SK-N-SH treated with all-trans-retinoic acid at 6 μM for 48 hours (cell line): ENCODE data around the gene TGFA.

Experiments
- ATAC-seq: fragments of 200-7000 bp; cut with Tn5 transposase; 3 replicates; pipeline ENCODE4 v1.9.1; 2020; ENCODE audit warnings: mild to moderate bottlenecking, moderate library complexity
- BACH2 ChIP-seq: fragments of 250-450 bp; sonication (Bioruptor Pico); IDR thresholded peaks from 2 replicates; pipeline ENCODE4 v1.9.0; 2021; ENCODE audit warnings: mild to moderate bottlenecking, borderline replicate concordance
- CSDC2 ChIP-seq: fragments of 250-450 bp; sonication (Bioruptor Pico); IDR thresholded peaks from 2 replicates; pipeline ENCODE4 v1.5.0; 2020; ENCODE audit warnings: mild to moderate bottlenecking, moderate library complexity
- ESRRG ChIP-seq: fragments of 250-450 bp; sonication (Bioruptor Pico); IDR thresholded peaks from 2 replicates; pipeline ENCODE4 v1.6.1; 2021; ENCODE audit warnings: mild to moderate bottlenecking
- ISL1 ChIP-seq: fragments of 250-450 bp; sonication (Bioruptor Pico); IDR thresholded peaks from 2 replicates; pipeline ENCODE4 v2.1.2; 2022; ENCODE audit warnings: mild to moderate bottlenecking, moderate library complexity
- OSR1 ChIP-seq: fragments of 250-450 bp; sonication (Bioruptor Pico); IDR thresholded peaks from 2 replicates; pipeline ENCODE4 v1.8.0; 2022; ENCODE audit warnings: moderate library complexity, mild to moderate bottlenecking, inconsistent platforms
- PATZ1 ChIP-seq: fragments of 250-450 bp; sonication (Bioruptor Pico); IDR thresholded peaks from 2 replicates; pipeline ENCODE4 v1.8.0; 2020; ENCODE audit warnings: mild to moderate bottlenecking, moderate library complexity, borderline replicate concordance
- RARB ChIP-seq: fragments of 250-450 bp; sonication (Bioruptor Pico); IDR thresholded peaks from 2 replicates; pipeline ENCODE4 v1.8.0; 2021; ENCODE audit warnings: mild to moderate bottlenecking, moderate library complexity
- SNAI2 ChIP-seq: fragments of 250-450 bp; sonication (Bioruptor Pico); IDR thresholded peaks from 2 replicates; pipeline ENCODE4 v1.5.0; 2020; ENCODE audit warnings: mild to moderate bottlenecking, moderate library complexity
- TCF4 ChIP-seq: fragments of 250-450 bp; sonication (Bioruptor Pico); IDR thresholded peaks from 2 replicates; pipeline ENCODE4 v1.8.0; 2021; ENCODE audit warnings: mild to moderate bottlenecking, moderate library complexity, borderline replicate concordance
- TOX ChIP-seq: fragments of 250-450 bp; sonication (Bioruptor Pico); IDR thresholded peaks from 2 replicates; pipeline ENCODE4 v1.8.0; 2021; ENCODE audit warnings: mild to moderate bottlenecking, moderate library complexity, borderline replicate concordance
- ZC3H10 ChIP-seq: fragments of 250-450 bp; sonication (Bioruptor Pico); IDR thresholded peaks from 2 replicates; pipeline ENCODE4 v1.5.1; 2021; ENCODE audit warnings: mild to moderate bottlenecking, moderate library complexity
- ZFP3 ChIP-seq: fragments of 250-450 bp; sonication (Bioruptor Pico); IDR thresholded peaks from 2 replicates; pipeline ENCODE4 v1.5.0; 2020; ENCODE audit warnings: mild to moderate bottlenecking, moderate library complexity
- ZNF565 ChIP-seq: fragments of 450-650 bp; formaldehyde crosslinking; conservative IDR thresholded peaks from 2 replicates; pipeline ENCODE4 v1.5.0; 2020; ENCODE audit warnings: low read depth, mild to moderate bottlenecking, moderate library complexity
- ZNF70 ChIP-seq: fragments of 450-650 bp; formaldehyde crosslinking; IDR thresholded peaks from 2 replicates; pipeline ENCODE4 v1.5.0; 2020; ENCODE audit warnings: mild to moderate bottlenecking, moderate library complexity
- ZNF8 ChIP-seq: fragments of 450-650 bp; formaldehyde crosslinking; IDR thresholded peaks from 2 replicates; pipeline ENCODE4 v1.5.0; 2020; ENCODE audit warnings: mild to moderate bottlenecking, moderate library complexity
- TF ChIP-seq, protein P1 (sequence below): fragments of 250-450 bp; sonication (Bioruptor Pico); IDR thresholded peaks from 2 replicates; pipeline ENCODE4 v1.5.0; 2020; ENCODE audit warnings: mild to moderate bottlenecking, moderate library complexity
- TF ChIP-seq, protein P2 (sequence below): fragments of 250-450 bp; sonication (Bioruptor Pico); IDR thresholded peaks from 2 replicates; pipeline ENCODE4 v1.5.1; 2021; ENCODE audit warnings: mild to moderate bottlenecking, moderate library complexity
- TF ChIP-seq, protein P3 (sequence below): fragments of 250-450 bp; sonication (Bioruptor Pico); IDR thresholded peaks from 2 replicates; pipeline ENCODE4 v1.5.1; 2020; ENCODE audit warnings: low read depth, mild to moderate bottlenecking, moderate library complexity

Gene TGFA

DNA sequence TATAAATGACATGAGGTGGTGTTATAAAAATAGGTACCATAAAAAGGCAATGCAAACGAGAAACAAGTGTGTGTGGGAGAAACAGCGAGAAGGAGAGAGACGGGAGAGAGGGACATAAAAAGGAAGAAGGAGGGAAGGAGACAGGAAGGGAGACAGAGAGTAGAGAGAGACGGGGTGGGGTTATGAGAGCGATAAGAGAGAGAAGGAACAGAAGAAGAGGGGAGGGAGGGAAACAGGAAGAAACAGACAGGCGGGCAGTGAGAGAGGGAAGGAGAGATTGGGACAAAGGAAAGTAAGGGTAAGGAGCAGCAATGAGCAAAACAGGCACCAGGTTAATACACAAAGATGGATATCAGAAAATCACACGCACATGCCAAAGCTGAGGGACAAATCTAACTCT is 83.7 kb downstream of the TGFA start (continued):
- TF ChIP-seq, protein P1, sequence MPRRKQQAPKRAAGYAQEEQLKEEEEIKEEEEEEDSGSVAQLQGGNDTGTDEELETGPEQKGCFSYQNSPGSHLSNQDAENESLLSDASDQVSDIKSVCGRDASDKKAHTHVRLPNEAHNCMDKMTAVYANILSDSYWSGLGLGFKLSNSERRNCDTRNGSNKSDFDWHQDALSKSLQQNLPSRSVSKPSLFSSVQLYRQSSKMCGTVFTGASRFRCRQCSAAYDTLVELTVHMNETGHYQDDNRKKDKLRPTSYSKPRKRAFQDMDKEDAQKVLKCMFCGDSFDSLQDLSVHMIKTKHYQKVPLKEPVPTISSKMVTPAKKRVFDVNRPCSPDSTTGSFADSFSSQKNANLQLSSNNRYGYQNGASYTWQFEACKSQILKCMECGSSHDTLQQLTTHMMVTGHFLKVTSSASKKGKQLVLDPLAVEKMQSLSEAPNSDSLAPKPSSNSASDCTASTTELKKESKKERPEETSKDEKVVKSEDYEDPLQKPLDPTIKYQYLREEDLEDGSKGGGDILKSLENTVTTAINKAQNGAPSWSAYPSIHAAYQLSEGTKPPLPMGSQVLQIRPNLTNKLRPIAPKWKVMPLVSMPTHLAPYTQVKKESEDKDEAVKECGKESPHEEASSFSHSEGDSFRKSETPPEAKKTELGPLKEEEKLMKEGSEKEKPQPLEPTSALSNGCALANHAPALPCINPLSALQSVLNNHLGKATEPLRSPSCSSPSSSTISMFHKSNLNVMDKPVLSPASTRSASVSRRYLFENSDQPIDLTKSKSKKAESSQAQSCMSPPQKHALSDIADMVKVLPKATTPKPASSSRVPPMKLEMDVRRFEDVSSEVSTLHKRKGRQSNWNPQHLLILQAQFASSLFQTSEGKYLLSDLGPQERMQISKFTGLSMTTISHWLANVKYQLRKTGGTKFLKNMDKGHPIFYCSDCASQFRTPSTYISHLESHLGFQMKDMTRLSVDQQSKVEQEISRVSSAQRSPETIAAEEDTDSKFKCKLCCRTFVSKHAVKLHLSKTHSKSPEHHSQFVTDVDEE (CRISPR knock-in tag), result no peak
- TF ChIP-seq TOX (no peak), RARB (no peak), BACH2 (CRISPR knock-in tag) (no peak), SNAI2 (CRISPR knock-in tag) (no peak), ZC3H10 (CRISPR knock-in tag) (no peak)
- TF ChIP-seq, all 23 proteins: peak for 0

DNA sequence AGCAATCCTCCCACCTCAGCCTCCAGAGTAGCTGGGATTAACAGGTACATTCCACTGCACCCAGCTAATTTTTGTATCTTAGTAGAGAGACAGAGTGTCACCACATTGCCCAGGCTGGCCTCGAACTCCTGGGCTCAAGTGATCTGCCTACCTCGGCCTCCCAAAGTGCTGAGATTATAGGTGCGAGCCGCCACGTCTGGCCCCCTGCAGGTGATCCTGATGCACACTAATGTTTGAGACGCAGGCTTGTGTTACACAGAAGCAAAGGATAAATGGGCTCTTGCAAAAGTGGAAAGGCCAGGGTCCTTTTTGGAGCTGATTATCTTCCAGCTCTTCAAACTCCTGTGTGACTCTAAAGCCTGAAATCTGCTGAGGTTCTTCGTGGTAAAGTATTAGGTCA is 84.2 kb downstream of the TGFA start:
- no peak for ATAC-seq
- TF ChIP-seq TCF4 (CRISPR knock-in tag), result no peak
- no peak for TF ChIP-seq ZNF8 (CRISPR knock-in tag)
- TF ChIP-seq BACH2 (CRISPR knock-in tag), result no peak
- TF ChIP-seq, protein P2, sequence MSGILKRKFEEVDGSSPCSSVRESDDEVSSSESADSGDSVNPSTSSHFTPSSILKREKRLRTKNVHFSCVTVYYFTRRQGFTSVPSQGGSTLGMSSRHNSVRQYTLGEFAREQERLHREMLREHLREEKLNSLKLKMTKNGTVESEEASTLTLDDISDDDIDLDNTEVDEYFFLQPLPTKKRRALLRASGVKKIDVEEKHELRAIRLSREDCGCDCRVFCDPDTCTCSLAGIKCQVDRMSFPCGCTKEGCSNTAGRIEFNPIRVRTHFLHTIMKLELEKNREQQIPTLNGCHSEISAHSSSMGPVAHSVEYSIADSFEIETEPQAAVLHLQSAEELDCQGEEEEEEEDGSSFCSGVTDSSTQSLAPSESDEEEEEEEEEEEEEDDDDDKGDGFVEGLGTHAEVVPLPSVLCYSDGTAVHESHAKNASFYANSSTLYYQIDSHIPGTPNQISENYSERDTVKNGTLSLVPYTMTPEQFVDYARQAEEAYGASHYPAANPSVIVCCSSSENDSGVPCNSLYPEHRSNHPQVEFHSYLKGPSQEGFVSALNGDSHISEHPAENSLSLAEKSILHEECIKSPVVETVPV (CRISPR knock-in tag), result no peak
- no peak for TF ChIP-seq ZC3H10 (CRISPR knock-in tag)
- TF ChIP-seq, protein P3, sequence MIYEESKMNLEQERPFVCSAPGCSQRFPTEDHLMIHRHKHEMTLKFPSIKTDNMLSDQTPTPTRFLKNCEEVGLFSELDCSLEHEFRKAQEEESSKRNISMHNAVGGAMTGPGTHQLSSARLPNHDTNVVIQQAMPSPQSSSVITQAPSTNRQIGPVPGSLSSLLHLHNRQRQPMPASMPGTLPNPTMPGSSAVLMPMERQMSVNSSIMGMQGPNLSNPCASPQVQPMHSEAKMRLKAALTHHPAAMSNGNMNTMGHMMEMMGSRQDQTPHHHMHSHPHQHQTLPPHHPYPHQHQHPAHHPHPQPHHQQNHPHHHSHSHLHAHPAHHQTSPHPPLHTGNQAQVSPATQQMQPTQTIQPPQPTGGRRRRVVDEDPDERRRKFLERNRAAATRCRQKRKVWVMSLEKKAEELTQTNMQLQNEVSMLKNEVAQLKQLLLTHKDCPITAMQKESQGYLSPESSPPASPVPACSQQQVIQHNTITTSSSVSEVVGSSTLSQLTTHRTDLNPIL (CRISPR knock-in tag), result no peak
- no peak for TF ChIP-seq ISL1
- no peak for TF ChIP-seq PATZ1
- no peak for TF ChIP-seq ZFP3 (CRISPR knock-in tag)
- TF ChIP-seq SNAI2 (CRISPR knock-in tag), result no peak
- no peak for TF ChIP-seq ZNF565
- TF ChIP-seq OSR1 (CRISPR knock-in tag), result no peak
- TF ChIP-seq ZNF70 (CRISPR knock-in tag), result no peak
- TF ChIP-seq RARB, result no peak
- TF ChIP-seq CSDC2 (CRISPR knock-in tag), result no peak

DNA sequence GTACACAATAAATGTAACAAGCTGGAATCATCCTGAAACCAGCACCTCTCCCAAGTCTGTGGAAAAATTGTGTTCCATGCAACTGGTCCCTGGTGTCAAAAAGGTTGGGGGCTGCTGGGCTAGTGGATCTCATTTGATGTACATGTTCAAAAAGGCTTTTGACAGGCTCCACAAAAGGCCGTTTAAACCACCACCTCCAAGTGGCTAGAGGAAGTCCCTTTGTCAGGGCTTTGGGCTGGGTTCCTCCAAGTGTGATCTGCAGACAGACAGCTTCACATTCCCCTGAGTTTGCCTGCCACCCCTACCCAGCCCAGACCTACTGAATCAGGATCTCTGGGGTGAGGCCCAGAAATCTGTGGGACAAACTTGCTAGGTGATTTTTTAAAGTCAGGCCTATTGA is 84.7 kb downstream of the TGFA start:
- ATAC-seq, result no peak
- no peak for TF ChIP-seq ESRRG (CRISPR knock-in tag)
- TF ChIP-seq, all 23 proteins: peak for 0

GRCh38 chr2:70467831-70468779 is 85.5 kb downstream of the TGFA start:
- no peak for ATAC-seq
- TF ChIP-seq, protein P2 (CRISPR knock-in tag), result no peak
- TF ChIP-seq ZC3H10 (CRISPR knock-in tag) (no peak), ZFP3 (CRISPR knock-in tag) (no peak), SNAI2 (CRISPR knock-in tag) (no peak), PATZ1 (no peak), ZNF565 (no peak)
- TF ChIP-seq, protein P3 (CRISPR knock-in tag), result no peak
